Tibial nerve (tissue), 4 donors: Measurements from ENCODE around the gene NCOA7.

Experiments
- EP300 ChIP-seq, 2 donors: sonication (generic); formaldehyde crosslinking; IDR thresholded peaks; one replicate each; pipeline ENCODE4 v1.6.1; 2017; ENCODE audit warnings: antibody characterized with exemption in 2 of 2, mild to moderate bottlenecking in 1 of 2
- POLR2A ChIP-seq, 2 donors: fragments of 450-650 bp; IDR thresholded peaks; one replicate each; pipeline ENCODE4 v1.6.1; 2017; ENCODE audit warnings: antibody characterized with exemption in 2 of 2, mild to moderate bottlenecking in 2 of 2, moderate library complexity in 2 of 2
- TF ChIP-seq, protein P1 (sequence below), 5 experiments: fragments of 200-600 bp in 3 of 5; fragments of 450-650 bp in 2 of 5; sonication (generic) in 3 of 5; IDR thresholded peaks; one replicate each; pipeline ENCODE4 v1.5.1; 2016 to 2019; ENCODE audit warnings: antibody characterized with exemption in 5 of 5, mild to moderate bottlenecking in 3 of 5, moderate library complexity in 2 of 5

DNA sequence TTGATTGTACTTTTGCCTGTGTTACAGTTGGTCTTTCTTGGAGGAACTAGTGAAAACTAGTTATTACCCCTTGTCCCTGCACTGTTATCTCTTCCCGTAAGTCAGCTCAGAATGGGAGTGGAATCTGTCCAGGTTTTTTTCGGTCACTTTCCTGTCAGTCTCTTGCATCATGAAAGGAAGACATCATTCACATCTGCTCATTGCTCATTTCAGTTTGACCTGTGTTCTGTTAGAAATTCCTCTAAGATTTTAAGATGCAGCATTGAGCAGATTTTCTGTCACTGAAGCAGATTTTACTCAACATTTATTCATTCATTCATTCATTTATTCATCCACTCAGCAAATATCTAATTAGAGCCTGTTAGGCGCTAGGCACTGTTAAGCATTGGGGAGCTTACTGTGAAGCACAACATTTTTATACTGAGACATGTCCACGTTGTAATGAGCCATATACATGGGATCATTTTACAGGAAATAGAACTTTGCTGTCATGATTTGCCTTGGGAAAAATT is 132.7 kb downstream of the NCOA7 start:
- TF ChIP-seq, protein P1, sequence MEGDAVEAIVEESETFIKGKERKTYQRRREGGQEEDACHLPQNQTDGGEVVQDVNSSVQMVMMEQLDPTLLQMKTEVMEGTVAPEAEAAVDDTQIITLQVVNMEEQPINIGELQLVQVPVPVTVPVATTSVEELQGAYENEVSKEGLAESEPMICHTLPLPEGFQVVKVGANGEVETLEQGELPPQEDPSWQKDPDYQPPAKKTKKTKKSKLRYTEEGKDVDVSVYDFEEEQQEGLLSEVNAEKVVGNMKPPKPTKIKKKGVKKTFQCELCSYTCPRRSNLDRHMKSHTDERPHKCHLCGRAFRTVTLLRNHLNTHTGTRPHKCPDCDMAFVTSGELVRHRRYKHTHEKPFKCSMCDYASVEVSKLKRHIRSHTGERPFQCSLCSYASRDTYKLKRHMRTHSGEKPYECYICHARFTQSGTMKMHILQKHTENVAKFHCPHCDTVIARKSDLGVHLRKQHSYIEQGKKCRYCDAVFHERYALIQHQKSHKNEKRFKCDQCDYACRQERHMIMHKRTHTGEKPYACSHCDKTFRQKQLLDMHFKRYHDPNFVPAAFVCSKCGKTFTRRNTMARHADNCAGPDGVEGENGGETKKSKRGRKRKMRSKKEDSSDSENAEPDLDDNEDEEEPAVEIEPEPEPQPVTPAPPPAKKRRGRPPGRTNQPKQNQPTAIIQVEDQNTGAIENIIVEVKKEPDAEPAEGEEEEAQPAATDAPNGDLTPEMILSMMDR (IDR thresholded peaks at IDR 0.05), result no peak
- TF ChIP-seq POLR2A (IDR thresholded peaks at IDR 0.05) (no peak), EP300 (IDR thresholded peaks at IDR 0.05) (peak in 1 of 2 donors; percentile 38)
